ENCODE measurements around the gene G3BP1. TPM values are rescaled to one million over a fixed set of nuclear protein-coding genes. Genes with fewer than 3 reads are reported as not detected.
"Not testable (repeated sequence)": the region's sequence is repeated elsewhere in the genome, so short reads cannot be mapped to it uniquely, and the experiment has no call there.

Gene G3BP1
- total RNA-seq, 1 donor from 2014 or later, result 109 TPM

DNA sequence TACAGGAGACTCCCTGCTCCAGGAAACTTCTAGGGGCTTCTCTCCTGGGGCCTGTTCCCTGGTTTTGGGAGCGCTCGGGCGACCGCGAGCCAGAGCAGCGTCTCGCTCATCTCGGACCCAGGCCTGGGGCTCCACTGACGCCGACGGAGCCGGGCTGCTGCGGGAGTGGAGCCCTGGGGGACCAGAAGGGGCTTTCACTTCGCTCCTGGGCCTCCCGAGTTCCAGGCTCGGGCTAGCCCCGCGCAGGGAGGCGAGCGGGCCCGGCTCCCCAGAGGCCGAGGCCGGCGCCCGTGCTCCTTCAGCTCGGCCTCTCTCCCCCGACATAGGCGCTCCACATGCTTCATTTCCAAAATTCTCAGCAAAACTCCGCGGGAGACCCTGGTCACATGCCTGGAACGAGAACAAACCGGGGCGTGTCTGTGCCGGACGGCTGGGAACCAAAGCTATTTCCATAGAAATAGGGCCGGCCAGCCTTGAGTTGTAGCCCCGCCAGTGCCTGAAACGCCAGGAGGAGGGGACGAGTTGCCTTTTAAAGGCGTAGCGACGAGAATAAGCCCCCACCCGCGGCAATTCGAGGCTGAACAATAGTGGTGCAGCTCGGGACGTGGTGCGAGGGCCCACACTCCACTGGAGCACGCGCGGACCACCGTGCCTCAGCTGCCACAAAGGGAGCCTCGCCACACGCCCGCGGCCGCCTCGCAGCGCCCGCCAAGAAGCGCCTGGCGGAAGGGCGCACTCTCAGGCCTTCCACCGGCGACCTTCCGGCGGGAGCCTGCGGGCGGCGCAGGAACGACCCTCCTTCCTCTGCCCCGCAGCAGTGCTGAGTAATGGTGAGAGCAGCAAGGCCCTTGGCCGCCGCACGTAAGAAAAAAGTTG, 1.1 kb upstream of the G3BP1 start:
- H3K27me3 ChIP-seq (ENCODE audit: control insufficient read depth in 3 of 3, insufficient read depth in 3 of 3, low read length in 3 of 3), result no peaks in the 10 kb centered on the region
- H3K4me1 ChIP-seq (ENCODE audit: control insufficient read depth in 3 of 3, insufficient read depth in 3 of 3, low read length in 3 of 3), result peaks cover 19 to 27% (median 26%) of the 10 kb centered on the region in 3 donors
- H3K27ac ChIP-seq (ENCODE audit: low read depth, low read length), result peak overlapping the region; percentile 98
- no peaks in the 10 kb centered on the region for H3K36me3 ChIP-seq (ENCODE audit: control insufficient read depth in 3 of 3, insufficient read depth in 3 of 3, low read length in 3 of 3)
- no peaks in the 10 kb centered on the region for H3K9me3 ChIP-seq (ENCODE audit: control insufficient read depth in 3 of 3, low read length in 3 of 3)
- H3K9ac ChIP-seq (ENCODE audit: low read depth in 1 of 3, low read length in 3 of 3), result peak overlapping the region; percentile 93 to 98 (median 94)
- H3K4me3 ChIP-seq (ENCODE audit: low read length in 3 of 3), result peak overlapping the region; percentile 77 to 84 (median 81)

DNA sequence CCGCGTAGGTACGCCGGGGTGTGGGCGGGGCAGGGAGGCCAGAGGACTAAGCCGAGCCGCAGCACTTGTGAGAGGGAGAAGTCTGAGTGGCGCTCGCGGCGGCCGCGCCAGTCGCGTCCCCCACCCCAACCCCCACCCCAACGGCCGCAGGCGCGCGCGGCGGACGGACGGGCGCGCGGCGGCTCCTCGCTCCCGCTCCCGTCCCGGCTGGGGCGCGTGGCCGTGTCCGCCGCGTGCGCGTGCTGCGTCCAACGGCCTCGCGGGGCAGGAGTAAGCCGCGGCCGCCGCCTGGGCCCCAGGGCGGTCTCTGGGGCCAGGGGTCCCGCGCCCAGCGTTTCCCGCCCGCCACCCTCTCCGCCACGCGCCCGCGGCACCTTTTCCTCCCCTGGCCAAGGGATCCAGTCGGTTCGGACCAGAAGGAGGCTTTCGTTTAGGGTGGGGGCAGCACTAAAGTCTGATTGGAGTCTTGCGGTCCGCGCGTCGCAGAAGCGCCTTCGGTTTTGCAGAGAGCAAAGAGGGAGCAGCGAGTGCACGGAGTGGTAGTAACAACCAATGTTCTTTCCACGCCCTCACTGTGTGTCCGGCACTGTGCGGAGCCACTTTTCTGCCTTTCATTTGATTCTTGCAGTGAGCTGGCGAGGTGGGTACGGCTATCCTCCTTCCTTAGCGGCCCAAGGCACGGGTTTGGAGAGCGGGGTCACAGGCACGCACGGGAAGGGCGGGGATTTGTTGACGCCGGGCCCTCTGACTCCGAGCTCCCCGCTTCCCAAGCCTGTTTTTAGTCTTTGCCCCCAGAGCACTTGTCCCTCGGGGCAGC, 483 bp downstream of the G3BP1 start:
- Histone ChIP-seq H3K27me3 (ENCODE audit: control insufficient read depth in 3 of 3, insufficient read depth in 3 of 3, low read length in 3 of 3) (no peaks in the 10 kb centered on the region), H3K36me3 (ENCODE audit: control insufficient read depth in 3 of 3, insufficient read depth in 3 of 3, low read length in 3 of 3) (no peaks in the 10 kb centered on the region), H3K4me3 (ENCODE audit: low read length in 3 of 3) (peak overlapping the region; percentile 90 to 95 (median 95)), H3K27ac (ENCODE audit: low read depth, low read length) (peak overlapping the region; percentile 82), H3K9ac (ENCODE audit: low read depth in 1 of 3, low read length in 3 of 3) (peak overlapping the region; percentile 80 to 97 (median 95)), H3K9me3 (ENCODE audit: control insufficient read depth in 3 of 3, low read length in 3 of 3) (no peaks in the 10 kb centered on the region), H3K4me1 (ENCODE audit: control insufficient read depth in 3 of 3, insufficient read depth in 3 of 3, low read length in 3 of 3) (peaks cover 21 to 38% (median 38%) of the 10 kb centered on the region in 3 donors)

DNA sequence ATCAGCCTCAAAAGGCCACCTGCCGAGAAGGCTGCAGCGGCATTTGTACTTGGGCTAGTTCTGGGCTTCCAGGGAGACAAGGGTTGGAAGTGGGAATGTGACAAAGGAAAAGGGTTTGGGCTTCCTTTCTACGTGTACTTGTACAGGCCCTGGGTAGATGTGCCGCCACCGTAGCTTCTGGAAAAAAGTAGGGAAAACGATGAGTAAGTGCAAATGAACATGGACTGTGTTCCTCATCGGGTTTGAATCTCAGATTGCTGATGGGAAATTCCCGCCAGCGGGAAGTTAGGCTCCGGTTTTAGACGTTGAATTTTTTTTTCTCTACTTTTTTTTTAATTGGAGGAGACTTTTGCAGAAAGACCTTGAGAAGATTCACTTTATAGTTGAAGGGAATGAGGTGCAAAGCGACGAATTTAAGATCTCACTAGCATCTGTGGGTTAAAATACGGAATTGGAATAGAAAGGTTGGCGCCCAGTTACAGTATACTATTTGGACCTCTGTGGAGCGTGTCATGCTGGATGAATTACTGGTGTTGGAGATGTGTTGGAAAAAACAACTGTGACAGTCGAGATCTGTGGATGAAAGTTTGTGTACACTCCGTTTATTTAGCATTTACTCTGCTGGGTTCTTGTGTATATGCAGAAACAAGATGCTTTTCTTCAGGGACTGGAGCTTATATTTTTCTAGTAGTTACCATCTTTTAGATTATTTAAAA, 1.2 kb downstream of the G3BP1 start:
- Histone ChIP-seq H3K9ac (ENCODE audit: low read depth in 1 of 3, low read length in 3 of 3) (peak overlapping the region; percentile 80 to 97 (median 95)), H3K9me3 (ENCODE audit: control insufficient read depth in 3 of 3, low read length in 3 of 3) (no peaks in the 10 kb centered on the region), H3K4me3 (ENCODE audit: low read length in 3 of 3) (peak overlapping the region; percentile 90 to 95 (median 95)), H3K27ac (ENCODE audit: low read depth, low read length) (peak overlapping the region; percentile 82), H3K36me3 (ENCODE audit: control insufficient read depth in 3 of 3, insufficient read depth in 3 of 3, low read length in 3 of 3) (no peaks in the 10 kb centered on the region), H3K4me1 (ENCODE audit: control insufficient read depth in 3 of 3, insufficient read depth in 3 of 3, low read length in 3 of 3) (peaks cover 25 to 43% (median 38%) of the 10 kb centered on the region in 3 donors), H3K27me3 (ENCODE audit: control insufficient read depth in 3 of 3, insufficient read depth in 3 of 3, low read length in 3 of 3) (no peaks in the 10 kb centered on the region)

DNA sequence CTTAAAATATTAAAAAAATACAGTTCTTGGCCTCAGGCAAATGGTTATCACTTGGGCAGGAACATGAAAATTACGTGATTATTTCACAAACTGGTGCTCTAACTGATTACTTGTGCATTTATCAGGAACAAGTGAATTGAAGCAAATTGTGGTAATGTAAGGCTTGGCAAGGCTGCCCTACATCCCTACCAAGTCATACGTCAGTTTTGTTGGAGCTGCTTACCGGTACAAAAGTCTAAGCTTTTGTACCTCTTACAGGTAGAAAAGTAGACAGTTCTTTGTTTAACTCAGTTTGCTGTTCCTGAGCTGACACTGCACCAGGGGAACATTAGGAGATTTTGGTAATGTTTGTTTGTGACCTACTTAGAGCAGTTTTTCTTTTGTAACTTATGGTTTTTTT, 2.2 kb downstream of the G3BP1 start:
- Histone ChIP-seq H3K9ac (ENCODE audit: low read depth in 1 of 3, low read length in 3 of 3) (peak overlapping the region; percentile 61 to 95 (median 80)), H3K36me3 (ENCODE audit: control insufficient read depth in 3 of 3, insufficient read depth in 3 of 3, low read length in 3 of 3) (no peaks in the 10 kb centered on the region), H3K4me3 (ENCODE audit: low read length in 3 of 3) (peak overlapping the region; percentile 90 to 95 (median 95)), H3K4me1 (ENCODE audit: control insufficient read depth in 3 of 3, insufficient read depth in 3 of 3, low read length in 3 of 3) (peaks cover 25 to 47% (median 38%) of the 10 kb centered on the region in 3 donors), H3K27me3 (ENCODE audit: control insufficient read depth in 3 of 3, insufficient read depth in 3 of 3, low read length in 3 of 3) (no peaks in the 10 kb centered on the region), H3K9me3 (ENCODE audit: control insufficient read depth in 3 of 3, low read length in 3 of 3) (no peaks in the 10 kb centered on the region), H3K27ac (ENCODE audit: low read depth, low read length) (peak overlapping the region; percentile 82)

DNA sequence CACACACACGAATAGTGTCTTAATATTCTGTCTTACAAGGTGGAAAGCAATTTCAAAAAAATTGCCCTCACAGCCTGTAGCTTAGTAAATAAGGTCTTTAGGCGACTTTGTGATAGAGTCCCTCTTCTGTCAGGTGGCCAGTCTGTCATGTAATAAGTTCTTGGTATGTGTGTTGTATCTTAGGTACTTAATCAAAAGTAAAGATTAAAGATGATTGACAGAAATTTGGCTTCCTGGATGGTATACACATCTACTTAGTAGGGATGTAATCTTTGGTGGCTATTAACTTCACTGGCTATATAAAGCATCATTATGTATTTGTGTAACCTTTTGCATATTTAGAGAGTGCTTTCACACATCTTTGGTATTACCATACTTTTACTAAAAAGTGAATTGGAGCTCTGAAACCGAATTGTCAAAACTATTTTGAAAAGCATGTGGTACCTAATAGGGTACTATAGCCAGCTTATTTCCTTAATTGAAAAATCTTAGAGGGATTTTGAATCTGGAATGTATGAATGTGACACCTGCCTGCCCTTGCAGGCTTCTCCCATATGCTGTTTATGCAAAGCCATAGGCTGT, 3.4 kb downstream of the G3BP1 start:
- no peak overlapping the region for H3K27ac ChIP-seq (ENCODE audit: low read depth, low read length)
- peak overlapping the region in 2 of 3 donors; percentile 0 to 10 for H3K4me3 ChIP-seq (ENCODE audit: low read length in 3 of 3)
- no peaks in the 10 kb centered on the region for H3K9me3 ChIP-seq (ENCODE audit: control insufficient read depth in 3 of 3, low read length in 3 of 3)
- peaks cover 0 to 3% (median 0%) of the 10 kb centered on the region in 3 donors for H3K36me3 ChIP-seq (ENCODE audit: control insufficient read depth in 3 of 3, insufficient read depth in 3 of 3, low read length in 3 of 3)
- H3K27me3 ChIP-seq (ENCODE audit: control insufficient read depth in 3 of 3, insufficient read depth in 3 of 3, low read length in 3 of 3), result no peaks in the 10 kb centered on the region
- peaks cover 30 to 47% (median 43%) of the 10 kb centered on the region in 3 donors for H3K4me1 ChIP-seq (ENCODE audit: control insufficient read depth in 3 of 3, insufficient read depth in 3 of 3, low read length in 3 of 3)
- peak overlapping the region in 2 of 3 donors; percentile 9 to 15 for H3K9ac ChIP-seq (ENCODE audit: low read depth in 1 of 3, low read length in 3 of 3)

DNA sequence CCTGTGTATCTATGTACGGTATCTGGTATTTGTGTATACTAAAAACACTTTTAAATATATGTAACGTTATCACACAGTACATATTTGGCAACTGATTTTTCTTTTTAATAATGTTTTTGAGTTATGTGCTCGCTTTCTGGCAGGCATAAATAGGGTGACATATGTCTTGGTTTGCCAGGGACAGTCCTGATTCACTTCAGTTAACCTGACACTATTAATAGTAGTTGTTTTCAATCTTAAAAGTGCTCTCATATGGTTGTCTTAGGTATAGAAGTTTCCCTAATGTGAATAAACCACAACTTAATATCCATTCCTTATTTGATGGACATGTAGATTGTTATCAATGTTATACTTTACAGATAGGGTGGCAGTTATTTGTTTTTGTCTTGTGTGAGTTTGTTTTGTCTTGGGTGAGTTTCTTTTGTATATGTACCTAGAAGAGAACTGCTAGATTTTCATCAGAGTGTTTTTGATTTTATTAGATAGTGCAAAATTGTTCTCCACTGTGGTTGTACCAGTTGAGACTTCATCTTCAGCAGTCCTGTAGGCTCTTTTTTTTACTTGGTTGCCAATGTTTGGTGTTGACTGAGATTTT, 7.9 kb downstream of the G3BP1 start:
- Histone ChIP-seq H3K36me3 (ENCODE audit: control insufficient read depth in 3 of 3, insufficient read depth in 3 of 3, low read length in 3 of 3) (peaks cover 0 to 3% (median 0%) of the 10 kb centered on the region in 3 donors), H3K27me3 (ENCODE audit: control insufficient read depth in 3 of 3, insufficient read depth in 3 of 3, low read length in 3 of 3) (no peaks in the 10 kb centered on the region), H3K9me3 (ENCODE audit: control insufficient read depth in 3 of 3, low read length in 3 of 3) (no peaks in the 10 kb centered on the region), H3K4me1 (ENCODE audit: control insufficient read depth in 3 of 3, insufficient read depth in 3 of 3, low read length in 3 of 3) (peaks cover 24 to 49% (median 35%) of the 10 kb centered on the region in 3 donors), H3K9ac (ENCODE audit: low read depth in 1 of 3, low read length in 3 of 3) (no peak overlapping the region), H3K4me3 (ENCODE audit: low read length in 3 of 3) (no peak overlapping the region), H3K27ac (ENCODE audit: low read depth, low read length) (no peak overlapping the region)

GRCh38 chr5:151780348-151780747, 8.6 kb downstream of the G3BP1 start:
- H3K9ac ChIP-seq (ENCODE audit: low read depth in 1 of 3, low read length in 3 of 3), result no peak overlapping the region
- H3K4me1 ChIP-seq (ENCODE audit: control insufficient read depth in 3 of 3, insufficient read depth in 3 of 3, low read length in 3 of 3), result peaks cover 20 to 43% (median 31%) of the 10 kb centered on the region in 3 donors
- peaks cover 0 to 3% (median 0%) of the 10 kb centered on the region in 3 donors for H3K36me3 ChIP-seq (ENCODE audit: control insufficient read depth in 3 of 3, insufficient read depth in 3 of 3, low read length in 3 of 3)
- H3K27ac ChIP-seq (ENCODE audit: low read depth, low read length), result no peak overlapping the region
- no peak overlapping the region for H3K4me3 ChIP-seq (ENCODE audit: low read length in 3 of 3)
- no peaks in the 10 kb centered on the region for H3K27me3 ChIP-seq (ENCODE audit: control insufficient read depth in 3 of 3, insufficient read depth in 3 of 3, low read length in 3 of 3)
- no peaks in the 10 kb centered on the region for H3K9me3 ChIP-seq (ENCODE audit: control insufficient read depth in 3 of 3, low read length in 3 of 3)

DNA sequence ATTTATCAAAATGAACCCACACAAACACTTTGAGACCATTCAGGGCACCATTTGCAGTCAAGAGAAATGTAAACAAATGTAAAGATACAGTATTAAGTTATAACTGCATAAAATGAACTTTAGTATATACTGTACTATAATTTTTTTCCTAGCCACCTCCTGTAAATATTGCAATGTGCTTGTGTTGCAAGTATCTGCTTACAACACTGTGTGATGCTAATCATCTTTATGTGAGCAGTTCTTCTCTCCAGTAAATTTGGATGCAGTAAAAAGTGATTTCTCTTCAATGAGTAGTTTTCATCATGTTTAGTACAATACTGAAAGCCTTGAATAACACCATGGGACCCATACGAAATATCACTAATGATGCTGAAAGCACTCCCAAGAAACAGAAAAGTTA, 9.4 kb downstream of the G3BP1 start:
- H3K27ac ChIP-seq (ENCODE audit: low read depth, low read length), result no peak overlapping the region
- H3K36me3 ChIP-seq (ENCODE audit: control insufficient read depth in 3 of 3, insufficient read depth in 3 of 3, low read length in 3 of 3), result peaks cover 0 to 3% (median 0%) of the 10 kb centered on the region in 3 donors
- H3K4me1 ChIP-seq (ENCODE audit: control insufficient read depth in 3 of 3, insufficient read depth in 3 of 3, low read length in 3 of 3), result peaks cover 18 to 37% (median 23%) of the 10 kb centered on the region in 3 donors
- H3K4me3 ChIP-seq (ENCODE audit: low read length in 3 of 3), result no peak overlapping the region
- H3K27me3 ChIP-seq (ENCODE audit: control insufficient read depth in 3 of 3, insufficient read depth in 3 of 3, low read length in 3 of 3), result no peaks in the 10 kb centered on the region
- H3K9ac ChIP-seq (ENCODE audit: low read depth in 1 of 3, low read length in 3 of 3), result no peak overlapping the region
- H3K9me3 ChIP-seq (ENCODE audit: control insufficient read depth in 3 of 3, low read length in 3 of 3), result no peaks in the 10 kb centered on the region

GRCh38 chr5:151783664-151784063, 11.9 kb downstream of the G3BP1 start:
- not testable (repeated sequence) for H3K27ac ChIP-seq (ENCODE audit: low read depth, low read length); H3K36me3 ChIP-seq (ENCODE audit: control insufficient read depth in 3 of 3, insufficient read depth in 3 of 3, low read length in 3 of 3); H3K9ac ChIP-seq (ENCODE audit: low read depth in 1 of 3, low read length in 3 of 3); H3K27me3 ChIP-seq (ENCODE audit: control insufficient read depth in 3 of 3, insufficient read depth in 3 of 3, low read length in 3 of 3); H3K4me3 ChIP-seq (ENCODE audit: low read length in 3 of 3); H3K9me3 ChIP-seq (ENCODE audit: control insufficient read depth in 3 of 3, low read length in 3 of 3)
- H3K4me1 ChIP-seq (ENCODE audit: control insufficient read depth in 3 of 3, insufficient read depth in 3 of 3, low read length in 3 of 3), result peaks cover 8 to 31% (median 12%) of the 10 kb centered on the region in 3 donors

Data from skeletal muscle tissue (tissue), 4 donors.